ENCODE data around the gene ADAM29. TPM values are rescaled to one million over a fixed set of nuclear protein-coding genes. Genes with fewer than 3 reads are reported as not detected.

The ADAM29 gene
- total RNA-seq = not detected in 2 replicates

DNA sequence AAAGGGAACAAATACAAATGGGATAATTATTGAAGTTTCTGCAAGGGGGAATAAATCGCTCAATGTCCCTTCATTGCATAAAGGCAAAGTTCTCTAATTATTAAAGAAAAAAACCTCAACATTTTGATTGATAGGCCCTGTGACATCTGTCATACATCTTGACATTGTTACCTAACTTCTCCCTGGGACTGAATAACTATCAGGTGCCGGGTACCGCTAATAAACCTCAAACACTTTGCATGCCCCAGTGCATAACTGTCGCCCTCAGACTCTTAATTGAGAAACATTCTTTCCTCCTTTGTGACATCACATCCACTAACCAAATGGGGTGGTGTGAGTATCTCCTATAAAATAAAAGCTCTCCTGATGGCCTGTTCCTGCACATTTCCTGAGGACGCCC, at the start of gene ADAM29:
ADAM29 (plus strand) TSS at position 301 of the 400 bp plus-strand sequence. CDS start 57,168 bp downstream, outside the sequence.

Other genes starting within 250 kb of the ADAM29 start
- not detected in 2 replicates for gene GLRA3, start 89.1 kb upstream of the ADAM29 start, total RNA-seq